Measurements from ENCODE around the gene VCAN. TPM values are rescaled to one million over a fixed set of nuclear protein-coding genes. Genes with fewer than 3 reads are reported as not detected.

The VCAN gene
- total and polyA plus RNA-seq, 2 donors = 30.0 to 435 TPM

GRCh38 chr5:83473346-83474160, 2.0 kb downstream of the VCAN start:
- WGBS = under 1% methylated on average over 42 of the region's 42 CpGs
- Histone ChIP-seq H3K36me3 (ENCODE audit: insufficient read depth) (no peaks in the 10 kb centered on the region), H3K27ac (ENCODE audit: low read depth) (no peak overlapping the region), H3K4me3 (ENCODE audit: low read depth, low read length) (peak overlapping the region; percentile 34), H3K4me1 (ENCODE audit: insufficient read depth) (no peaks in the 10 kb centered on the region)
- peak; percentile 93 for DNase-seq (ENCODE audit: extremely low spot score)

GRCh38 chr5:83474161-83474796, 2.7 kb downstream of the VCAN start:
- no peaks in the 10 kb centered on the region for H3K36me3 ChIP-seq (ENCODE audit: insufficient read depth)
- no peak for DNase-seq (ENCODE audit: extremely low spot score)
- H3K4me3 ChIP-seq (ENCODE audit: low read depth, low read length) = peak overlapping the region; percentile 34
- no peaks in the 10 kb centered on the region for H3K4me1 ChIP-seq (ENCODE audit: insufficient read depth)
- under 1% methylated on average over 46 of the region's 46 CpGs for WGBS
- peak overlapping the region; percentile 15 for H3K27ac ChIP-seq (ENCODE audit: low read depth)

- WGBS = 23% methylated on average over 8 of the region's 8 CpGs
- no peak for DNase-seq (ENCODE audit: extremely low spot score)
- Histone ChIP-seq H3K4me1 (ENCODE audit: insufficient read depth) (no peaks in the 10 kb centered on the region), H3K27ac (ENCODE audit: low read depth) (no peak overlapping the region), H3K36me3 (ENCODE audit: insufficient read depth) (no peaks in the 10 kb centered on the region), H3K4me3 (ENCODE audit: low read depth, low read length) (no peak overlapping the region)
These were observed 3.4 kb downstream of the VCAN start for GRCh38 chr5:83474991-83475390.

GRCh38 chr5:83475391-83475863, 3.9 kb downstream of the VCAN start:
- DNase-seq (ENCODE audit: extremely low spot score) = no peak
- Histone ChIP-seq H3K4me3 (ENCODE audit: low read depth, low read length) (no peak overlapping the region), H3K27ac (ENCODE audit: low read depth) (no peak overlapping the region), H3K4me1 (ENCODE audit: insufficient read depth) (no peaks in the 10 kb centered on the region), H3K36me3 (ENCODE audit: insufficient read depth) (no peaks in the 10 kb centered on the region)
- whole genome bisulfite sequencing = 34% methylated on average over 5 of the region's 5 CpGs

GRCh38 chr5:83475935-83476814, 4.6 kb downstream of the VCAN start:
- H3K4me1 ChIP-seq (ENCODE audit: insufficient read depth) = no peaks in the 10 kb centered on the region
- WGBS = 63% methylated on average over 5 of the region's 5 CpGs
- DNase-seq (ENCODE audit: extremely low spot score) = no peak
- no peak overlapping the region for H3K27ac ChIP-seq (ENCODE audit: low read depth)
- H3K4me3 ChIP-seq (ENCODE audit: low read depth, low read length) = no peak overlapping the region
- H3K36me3 ChIP-seq (ENCODE audit: insufficient read depth) = no peaks in the 10 kb centered on the region

- no peak overlapping the region for H3K4me3 ChIP-seq (ENCODE audit: low read depth, low read length)
- 90% methylated on average over 1 of the region's 1 CpG for WGBS
- no peak overlapping the region for H3K27ac ChIP-seq (ENCODE audit: low read depth)
- no peaks in the 10 kb centered on the region for H3K36me3 ChIP-seq (ENCODE audit: insufficient read depth)
- H3K4me1 ChIP-seq (ENCODE audit: insufficient read depth) = no peaks in the 10 kb centered on the region
- no peak for DNase-seq (ENCODE audit: extremely low spot score)
These were observed 11.4 kb downstream of the VCAN start for GRCh38 chr5:83482961-83483360.

GRCh38 chr5:83484294-83484693, 12.8 kb downstream of the VCAN start:
- 87% methylated on average over 2 of the region's 2 CpGs for WGBS
- Histone ChIP-seq H3K27ac (ENCODE audit: low read depth) (no peak overlapping the region), H3K4me1 (ENCODE audit: insufficient read depth) (no peaks in the 10 kb centered on the region), H3K36me3 (ENCODE audit: insufficient read depth) (no peaks in the 10 kb centered on the region), H3K4me3 (ENCODE audit: low read depth, low read length) (no peak overlapping the region)
- no peak for DNase-seq (ENCODE audit: extremely low spot score)

- no peak overlapping the region for H3K27ac ChIP-seq (ENCODE audit: low read depth)
- no peaks in the 10 kb centered on the region for H3K36me3 ChIP-seq (ENCODE audit: insufficient read depth)
- no peak for DNase-seq (ENCODE audit: extremely low spot score)
- 95% methylated on average over 4 of the region's 4 CpGs for WGBS
- no peaks in the 10 kb centered on the region for H3K4me1 ChIP-seq (ENCODE audit: insufficient read depth)
- no peak overlapping the region for H3K4me3 ChIP-seq (ENCODE audit: low read depth, low read length)
These were observed 14.3 kb downstream of the VCAN start for GRCh38 chr5:83485842-83486241.

GRCh38 chr5:83487155-83487554, 15.6 kb downstream of the VCAN start:
- no peaks in the 10 kb centered on the region for H3K36me3 ChIP-seq (ENCODE audit: insufficient read depth)
- no peak overlapping the region for H3K27ac ChIP-seq (ENCODE audit: low read depth)
- 80% methylated on average over 1 of the region's 1 CpG for WGBS
- H3K4me1 ChIP-seq (ENCODE audit: insufficient read depth) = no peaks in the 10 kb centered on the region
- H3K4me3 ChIP-seq (ENCODE audit: low read depth, low read length) = no peak overlapping the region
- DNase-seq (ENCODE audit: extremely low spot score) = no peak

- DNase-seq (ENCODE audit: extremely low spot score) = no peak
- Histone ChIP-seq H3K36me3 (ENCODE audit: insufficient read depth) (no peaks in the 10 kb centered on the region), H3K4me1 (ENCODE audit: insufficient read depth) (no peaks in the 10 kb centered on the region), H3K27ac (ENCODE audit: low read depth) (no peak overlapping the region), H3K4me3 (ENCODE audit: low read depth, low read length) (no peak overlapping the region)
- 21% methylated on average over 1 of the region's 1 CpG for WGBS
These were observed 16.7 kb downstream of the VCAN start for GRCh38 chr5:83488271-83488670.

GRCh38 chr5:83488821-83489220, 17.3 kb downstream of the VCAN start:
- H3K4me3 ChIP-seq (ENCODE audit: low read depth, low read length) = no peak overlapping the region
- H3K4me1 ChIP-seq (ENCODE audit: insufficient read depth) = no peaks in the 10 kb centered on the region
- no peak overlapping the region for H3K27ac ChIP-seq (ENCODE audit: low read depth)
- H3K36me3 ChIP-seq (ENCODE audit: insufficient read depth) = no peaks in the 10 kb centered on the region
- DNase-seq (ENCODE audit: extremely low spot score) = no peak

- WGBS = 97% methylated on average over 9 of the region's 9 CpGs
- no peak for DNase-seq (ENCODE audit: extremely low spot score)
These were observed 18.7 kb downstream of the VCAN start for GRCh38 chr5:83490203-83490602.

GRCh38 chr5:83492331-83492730, 20.8 kb downstream of the VCAN start:
- Histone ChIP-seq H3K4me3 (ENCODE audit: low read depth, low read length) (no peak overlapping the region), H3K4me1 (ENCODE audit: insufficient read depth) (no peaks in the 10 kb centered on the region), H3K27ac (ENCODE audit: low read depth) (no peak overlapping the region), H3K36me3 (ENCODE audit: insufficient read depth) (no peaks in the 10 kb centered on the region)
- WGBS = 84% methylated on average over 1 of the region's 1 CpG
- DNase-seq (ENCODE audit: extremely low spot score) = no peak

More at GRCh38 chr5:83490203-83490602, 18.7 kb downstream of the VCAN start:
- no peak overlapping the region for H3K27ac ChIP-seq (ENCODE audit: low read depth)
- no peaks in the 10 kb centered on the region for H3K36me3 ChIP-seq (ENCODE audit: insufficient read depth)
- no peak overlapping the region for H3K4me3 ChIP-seq (ENCODE audit: low read depth, low read length)
- H3K4me1 ChIP-seq (ENCODE audit: insufficient read depth) = no peaks in the 10 kb centered on the region

Measured in urinary bladder (tissue), 4 donors.